H9 (cell line): ENCODE measurements around the gene LYRM1. TPM values are rescaled to one million over a fixed set of nuclear protein-coding genes. Genes with fewer than 3 reads are reported as not detected.

ENCODE experiments used
- DNase-seq: peaks from one replicate; pipeline ENCODE4 v3.0.0-alpha.2; 2017
- H2AFZ ChIP-seq: one replicate; pipeline ENCODE4 v1.6.1; 2013; ENCODE audit warnings: mild to moderate bottlenecking, low read length, control low read depth, moderate library complexity
- H2AK5ac ChIP-seq: 2 replicates; pipeline ENCODE4 v1.6.1; 2013; ENCODE audit warnings: low read length, control low read depth, mixed read lengths; ENCODE audit not compliant: insufficient read length
- H2BK120ac ChIP-seq: one replicate; pipeline ENCODE4 v1.6.1; 2013; ENCODE audit warnings: low read depth, mild to moderate bottlenecking, low read length, control low read depth, inconsistent platforms; ENCODE audit not compliant: poor library complexity, severe bottlenecking
- H2BK12ac ChIP-seq: 2 replicates; pipeline ENCODE4 v1.6.1; 2013; ENCODE audit warnings: low read length, control low read depth, mixed read lengths, low read depth; ENCODE audit not compliant: insufficient read length
- H2BK15ac ChIP-seq: 2 replicates; pipeline ENCODE4 v1.6.1; 2013; ENCODE audit warnings: low read depth, low read length, control low read depth
- H2BK20ac ChIP-seq: one replicate; pipeline ENCODE4 v1.6.1; 2013; ENCODE audit warnings: low read depth, mild to moderate bottlenecking, low read length, control low read depth, inconsistent platforms; ENCODE audit not compliant: poor library complexity, severe bottlenecking
- H2BK5ac ChIP-seq: 2 replicates; pipeline ENCODE4 v1.6.1; 2013; ENCODE audit warnings: low read length, control low read depth, mixed read lengths; ENCODE audit not compliant: insufficient read length
- H3K14ac ChIP-seq: 2 replicates; pipeline ENCODE4 v1.6.1; 2013; ENCODE audit warnings: low read length, control low read depth; ENCODE audit not compliant: insufficient read depth
- H3K18ac ChIP-seq: 2 replicates; pipeline ENCODE4 v1.6.1; 2013; ENCODE audit warnings: low read depth, mild to moderate bottlenecking, mixed read lengths, low read length, control low read depth; ENCODE audit not compliant: insufficient read length
- H3K23ac ChIP-seq: 2 replicates; pipeline ENCODE4 v1.6.1; 2013; ENCODE audit warnings: low read length, control low read depth, mixed read lengths, low read depth; ENCODE audit not compliant: insufficient read length
- H3K23me2 ChIP-seq: 2 replicates; pipeline ENCODE4 v1.6.1; 2013; ENCODE audit warnings: low read depth, mild to moderate bottlenecking, mixed read lengths, low read length, control low read depth; ENCODE audit not compliant: insufficient read length, poor library complexity, severe bottlenecking
- H3K27ac ChIP-seq: 2 replicates; pipeline ENCODE4 v1.5.1; 2013; ENCODE audit warnings: low read length, control low read depth, mixed read lengths, low read depth; ENCODE audit not compliant: insufficient read length
- H3K27me3 ChIP-seq: 2 replicates; pipeline ENCODE4 v1.6.1; 2013; ENCODE audit warnings: low read length, control low read depth, inconsistent platforms; ENCODE audit not compliant: insufficient read depth
- H3K4ac ChIP-seq: 2 replicates; pipeline ENCODE4 v1.6.1; 2013; ENCODE audit warnings: low read depth, mild to moderate bottlenecking, control low read depth, inconsistent platforms, low read length, moderate library complexity
- H3K4me1 ChIP-seq: 2 replicates; pipeline ENCODE4 v1.6.1; 2013; ENCODE audit warnings: low read length, control low read depth, inconsistent platforms; ENCODE audit not compliant: insufficient read depth
- H3K4me2 ChIP-seq: 2 replicates; pipeline ENCODE4 v1.6.1; 2013; ENCODE audit warnings: low read length, control low read depth, mixed read lengths; ENCODE audit not compliant: insufficient read length, insufficient read depth
- H3K56ac ChIP-seq: 2 replicates; pipeline ENCODE4 v1.6.1; 2013; ENCODE audit warnings: low read depth, mild to moderate bottlenecking, mixed read lengths, low read length, control low read depth; ENCODE audit not compliant: insufficient read length
- H3K79me1 ChIP-seq: 2 replicates; pipeline ENCODE4 v1.6.1; 2013; ENCODE audit warnings: low read depth, mild to moderate bottlenecking, moderate library complexity, low read length, control low read depth, inconsistent platforms; ENCODE audit not compliant: insufficient read depth, poor library complexity, severe bottlenecking
- H3K79me2 ChIP-seq: 2 replicates; pipeline ENCODE4 v1.6.1; 2013; ENCODE audit warnings: low read length, control low read depth, inconsistent platforms; ENCODE audit not compliant: insufficient read depth
- H3K9ac ChIP-seq: 2 replicates; pipeline ENCODE4 v1.6.1; 2013; ENCODE audit warnings: low read length, control low read depth, mixed read lengths; ENCODE audit not compliant: insufficient read length; ENCODE audit errors: extremely low read depth
- H3K9me3 ChIP-seq: one replicate; pipeline ENCODE4 v1.6.1; 2013; ENCODE audit warnings: low read depth, low read length, inconsistent platforms; ENCODE audit not compliant: control insufficient read depth
- H3T11ph ChIP-seq: one replicate; pipeline ENCODE4 v1.6.1; 2013; ENCODE audit warnings: mild to moderate bottlenecking, low read length, control low read depth, inconsistent platforms
- H4K20me1 ChIP-seq: one replicate; pipeline ENCODE4 v1.6.1; 2013; ENCODE audit not compliant: control insufficient read depth, insufficient read length, insufficient read depth
- H4K5ac ChIP-seq: 2 replicates; pipeline ENCODE4 v1.6.1; 2013; ENCODE audit warnings: low read depth, mild to moderate bottlenecking, mixed read lengths, low read length, control low read depth; ENCODE audit not compliant: insufficient read length
- H4K8ac ChIP-seq: replicated peaks from 2 replicates; pipeline ENCODE4 v1.6.1; 2013; ENCODE audit warnings: low read length, control low read depth, mixed read lengths, low read depth; ENCODE audit not compliant: insufficient read length
- H4K91ac ChIP-seq: 2 replicates; pipeline ENCODE4 v1.6.1; 2013; ENCODE audit warnings: low read depth, mild to moderate bottlenecking, moderate library complexity, mixed read lengths, low read length, control low read depth; ENCODE audit not compliant: insufficient read length
- H3K27ac Mint-ChIP-seq, 3 experiments: 2 replicates in 2 of 3; 3 replicates in 1 of 3; pipeline ENCODE4 v1.8.0; 2020 to 2021; ENCODE audit warnings: mixed read lengths in 3 of 3, mild to moderate bottlenecking in 1 of 3, moderate library complexity in 1 of 3
- H3K27me3 Mint-ChIP-seq: 2 replicates; pipeline ENCODE4 v1.8.0; 2021; ENCODE audit warnings: low read depth, mild to moderate bottlenecking, moderate library complexity, mixed read lengths
- H3K36me3 Mint-ChIP-seq, 3 experiments: 2 replicates in 2 of 3; 3 replicates in 1 of 3; pipeline ENCODE4 v1.8.0; 2020 to 2021; ENCODE audit warnings: low read depth in 3 of 3, mixed read lengths in 3 of 3; ENCODE audit not compliant: insufficient read depth in 1 of 3
- H3K4me1 Mint-ChIP-seq, 2 experiments: 2 replicates each; pipeline ENCODE4 v1.8.0; 2020; ENCODE audit warnings: mixed read lengths in 2 of 2
- H3K4me3 Mint-ChIP-seq, 2 experiments: 2 replicates in 1 of 2; 3 replicates in 1 of 2; pipeline ENCODE4 v1.8.0; 2020 to 2021; ENCODE audit warnings: mild to moderate bottlenecking in 2 of 2, mixed read lengths in 2 of 2, moderate library complexity in 1 of 2
- H3K9me3 Mint-ChIP-seq, 2 experiments: 2 replicates in 1 of 2; 3 replicates in 1 of 2; pipeline ENCODE4 v1.8.0; 2020; ENCODE audit warnings: mild to moderate bottlenecking in 2 of 2, mixed read lengths in 2 of 2, moderate library complexity in 1 of 2
- WGBS: extraction: QIAGEN DNeasy Blood & Tissue Kit; methylation state at CpG from one replicate; pipeline ENCODE4 v1.1.7; 2013; ENCODE audit warnings: missing lambda C conversion rate, low lambda C conversion rate, mixed read lengths; ENCODE audit not compliant: insufficient read length; ENCODE audit errors: extremely low coverage; 5-methylcytosine and 5-hydroxymethylcytosine counted together
- total RNA-seq: library from RNA; stranded (reverse); gene quantifications from 2 replicates; pipeline ENCODE4 v1.2.1, GENCODE V29; 2021
- TF ChIP-seq, protein P1 (sequence below): fragments of 200-600 bp; sonication (generic); conservative IDR thresholded peaks from 3 replicates; pipeline ENCODE4 v1.8.0; 2021; ENCODE audit warnings: antibody characterized with exemption, mild to moderate bottlenecking

The LYRM1 gene
- total RNA-seq, 1 experiment from 2014 or later = 9.6 TPM

DNA sequence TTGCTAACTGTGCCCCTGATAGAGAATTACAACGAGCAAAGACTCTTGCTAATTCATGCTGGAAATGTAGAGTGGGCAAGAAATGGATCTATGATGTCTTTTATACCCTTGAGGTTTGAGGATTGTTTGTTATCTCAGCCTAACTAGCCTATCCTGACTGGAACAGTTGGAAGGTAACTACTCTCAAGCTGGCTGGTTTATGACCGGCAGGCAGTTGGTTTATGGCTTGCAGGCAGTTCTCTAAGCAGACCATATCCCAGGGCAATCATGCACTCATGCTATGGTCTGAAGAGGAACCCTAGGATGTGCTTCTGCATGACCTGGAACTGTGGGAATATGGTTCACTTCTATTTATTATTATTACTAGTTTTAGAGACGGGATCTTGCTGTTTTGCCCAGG lies 49.1 kb downstream of the LYRM1 start:
- Histone ChIP-seq H3K4me1 (no peaks in the 10 kb centered on the region; the same call in 1 of the 2 replicates), H3K23ac (no peak overlapping the region), H3K56ac (no peak overlapping the region), H4K91ac (no peak overlapping the region), H3K18ac (no peak overlapping the region), H3K14ac (no peak overlapping the region), H3K79me2 (no peaks in the 10 kb centered on the region), H3K4ac (no peak overlapping the region), H3K27ac (no peak overlapping the region), H2AK5ac (no peak overlapping the region), H3K27me3 (no peaks in the 10 kb centered on the region), H2BK120ac (no peak overlapping the region), H3K9ac (no peak overlapping the region), H4K5ac (no peak overlapping the region), H3K23me2 (no peaks in the 10 kb centered on the region), H2BK15ac (no peak overlapping the region), H4K8ac (no peak overlapping the region), H3T11ph (no peak overlapping the region), H2BK5ac (no peak overlapping the region), H2BK20ac (no peak overlapping the region), H2BK12ac (no peak overlapping the region), H3K9me3 (no peaks in the 10 kb centered on the region), H4K20me1 (no peaks in the 10 kb centered on the region), H2AFZ (no peak overlapping the region), H3K79me1 (no peaks in the 10 kb centered on the region), H3K4me2 (no peak overlapping the region)
- no CpG with 5 or more reads among the region's 3 CpGs for WGBS
- Mint-ChIP-seq H3K27ac (no peak overlapping the region), H3K9me3 (no peaks in the 10 kb centered on the region), H3K4me1 (peaks cover 17 to 24% of the 10 kb centered on the region in 2 experiments), H3K4me3 (no peak overlapping the region), H3K27me3 (no peaks in the 10 kb centered on the region; the same call in 1 of the 2 replicates), H3K36me3 (no peaks in the 10 kb centered on the region)
- no peak for DNase-seq
- TF ChIP-seq, protein P1, sequence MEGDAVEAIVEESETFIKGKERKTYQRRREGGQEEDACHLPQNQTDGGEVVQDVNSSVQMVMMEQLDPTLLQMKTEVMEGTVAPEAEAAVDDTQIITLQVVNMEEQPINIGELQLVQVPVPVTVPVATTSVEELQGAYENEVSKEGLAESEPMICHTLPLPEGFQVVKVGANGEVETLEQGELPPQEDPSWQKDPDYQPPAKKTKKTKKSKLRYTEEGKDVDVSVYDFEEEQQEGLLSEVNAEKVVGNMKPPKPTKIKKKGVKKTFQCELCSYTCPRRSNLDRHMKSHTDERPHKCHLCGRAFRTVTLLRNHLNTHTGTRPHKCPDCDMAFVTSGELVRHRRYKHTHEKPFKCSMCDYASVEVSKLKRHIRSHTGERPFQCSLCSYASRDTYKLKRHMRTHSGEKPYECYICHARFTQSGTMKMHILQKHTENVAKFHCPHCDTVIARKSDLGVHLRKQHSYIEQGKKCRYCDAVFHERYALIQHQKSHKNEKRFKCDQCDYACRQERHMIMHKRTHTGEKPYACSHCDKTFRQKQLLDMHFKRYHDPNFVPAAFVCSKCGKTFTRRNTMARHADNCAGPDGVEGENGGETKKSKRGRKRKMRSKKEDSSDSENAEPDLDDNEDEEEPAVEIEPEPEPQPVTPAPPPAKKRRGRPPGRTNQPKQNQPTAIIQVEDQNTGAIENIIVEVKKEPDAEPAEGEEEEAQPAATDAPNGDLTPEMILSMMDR = no peak
